GM12878 (cell line): ENCODE measurements around the gene CDC14A. TPM values are rescaled to one million over a fixed set of nuclear protein-coding genes. Genes with fewer than 3 reads are reported as not detected.

Source experiments
- ATAC-seq: fragments of 200-7000 bp; cut with Tn5 transposase; 3 replicates; pipeline ENCODE4 v1.9.1; 2020; ENCODE audit warnings: mild to moderate bottlenecking, moderate library complexity
- BruUV-seq: library from RNA; stranded (reverse); fragments of 400-500 nt; replicated peaks from 2 replicates; lab custom pipeline; 2021; lab: Mats Ljungman, UMichigan
- CTCF ChIA-PET: fragments of 300-600 bp; sonication (Branson Sonifier 250); formaldehyde crosslinking; extraction: SDS; loops from one replicate; lab custom pipeline; 2021; ENCODE audit warnings: inconsistent platforms; lab: Yijun Ruan, JAX
- POLR2A ChIA-PET: fragments of 350-600 bp; formaldehyde crosslinking; extraction: SDS; loops from one replicate; lab custom pipeline; 2021; ENCODE audit warnings: inconsistent platforms; lab: Charles Lee
- RAD21 ChIA-PET: fragments of 300-600 bp; sonication (Branson Sonifier 250); formaldehyde crosslinking; loops from one replicate; lab custom pipeline; 2023; ENCODE audit warnings: antibody characterized with exemption; ENCODE audit not compliant: unreplicated experiment; lab: Charles Lee
- SMC1A ChIA-PET: fragments of 300-600 bp; sonication (Branson Sonifier 250); formaldehyde crosslinking; loops from one replicate; lab custom pipeline; 2023; ENCODE audit not compliant: unreplicated experiment, uncharacterized antibody; lab: Charles Lee
- DNase-seq: peaks from one replicate; pipeline ENCODE4 v3.0.0-alpha.2; 2011; ENCODE audit warnings: low read depth, low spot score
- FAIRE-seq: peaks from 3 replicates; lab custom pipeline; 2011; peaks lifted over from hg19 to GRCh38; lab: Jason Lieb, UNC
- H2AFZ ChIP-seq: 2 replicates; pipeline ENCODE4 v1.6.0; 2011; ENCODE audit warnings: low read depth, low read length, control low read depth; ENCODE audit not compliant: control insufficient read depth
- H3K27ac ChIP-seq: 2 replicates; pipeline ENCODE4 v1.5.1; 2011; ENCODE audit warnings: control low read depth; ENCODE audit not compliant: control insufficient read depth, insufficient read depth
- H3K27me3 ChIP-seq, 2 experiments: replicated peaks in 1 of 2; 2 replicates each; pipeline versions ENCODE4 v1.6.0 to v1.6.1; 2011; ENCODE audit warnings: low read length in 1 of 2; ENCODE audit not compliant: control insufficient read depth in 2 of 2, insufficient read depth in 2 of 2
- H3K36me3 ChIP-seq, 2 experiments: 2 replicates each; pipeline ENCODE4 v1.5.1; 2011; ENCODE audit warnings: low read length in 1 of 2; ENCODE audit not compliant: control insufficient read depth in 2 of 2, insufficient read depth in 2 of 2
- H3K4me1 ChIP-seq: 2 replicates; pipeline ENCODE4 v1.6.1; 2011; ENCODE audit warnings: mild to moderate bottlenecking, low read length, moderate library complexity, mixed read lengths; ENCODE audit not compliant: control insufficient read depth, insufficient read depth
- H3K4me2 ChIP-seq: 2 replicates; pipeline ENCODE4 v1.6.0; 2011; ENCODE audit warnings: control low read depth; ENCODE audit not compliant: control insufficient read depth, insufficient read depth
- H3K4me3 ChIP-seq: fragments of 200-600 bp; sonication (generic); 2 replicates; pipeline ENCODE4 v1.5.1; 2016
- H3K79me2 ChIP-seq: 2 replicates; pipeline ENCODE4 v1.6.0; 2011; ENCODE audit warnings: low read length; ENCODE audit not compliant: control insufficient read depth, insufficient read depth
- H3K9ac ChIP-seq: 2 replicates; pipeline ENCODE4 v1.8.0; 2011; ENCODE audit warnings: low read length, control low read depth, mixed read lengths; ENCODE audit not compliant: control insufficient read depth, insufficient read depth
- H3K9me3 ChIP-seq: replicated peaks from 3 replicates; pipeline ENCODE4 v1.5.1; 2011; ENCODE audit warnings: mild to moderate bottlenecking, low read length; ENCODE audit not compliant: control insufficient read depth, insufficient read depth
- H4K20me1 ChIP-seq: 2 replicates; pipeline ENCODE4 v1.6.0; 2011; ENCODE audit not compliant: control insufficient read depth, insufficient read depth
- FOXK2 ChIP-seq: fragments of 450-650 bp; IDR thresholded peaks from 2 replicates; pipeline ENCODE4 v1.6.1; 2017; ENCODE audit warnings: mild to moderate bottlenecking, moderate library complexity
- FOXM1 ChIP-seq: IDR thresholded peaks from 2 replicates; pipeline ENCODE4 v1.6.1; 2012; ENCODE audit warnings: low read depth, mild to moderate bottlenecking, inconsistent platforms, low read length, moderate library complexity
- RUNX3 ChIP-seq: IDR thresholded peaks from 2 replicates; pipeline ENCODE4 v1.6.1; 2012; ENCODE audit warnings: low read length, inconsistent platforms
- SMAD1 ChIP-seq: fragments of 450-650 bp; IDR thresholded peaks from 2 replicates; pipeline ENCODE4 v1.6.1; 2018; ENCODE audit warnings: mild to moderate bottlenecking, low read depth; ENCODE audit not compliant: partially characterized antibody
- TCF12 ChIP-seq: IDR thresholded peaks from 2 replicates; pipeline ENCODE4 v1.6.1; 2011; ENCODE audit warnings: low read depth, mild to moderate bottlenecking, low read length
- ZSCAN29 ChIP-seq: fragments of 450-650 bp; IDR thresholded peaks from 2 replicates; pipeline ENCODE4 v1.6.1; 2017; ENCODE audit warnings: mild to moderate bottlenecking, moderate library complexity
- WGBS: methylation state at CpG from one replicate; pipeline ENCODE4 v1.1.6; 2016; ENCODE audit warnings: low lambda C conversion rate; ENCODE audit not compliant: insufficient replicate concordance, insufficient coverage; ENCODE audit errors: missing lambda C conversion rate; 5-methylcytosine and 5-hydroxymethylcytosine counted together
- in situ Hi-C: fragments of 300-500 bp; cut with MboI; formaldehyde crosslinking; loops from 9 replicates; pipeline ENCODE4 v1.14.3; 2018; ENCODE audit warnings: mixed read lengths
- intact Hi-C: fragments of 100-400 bp; cut with micrococcal nuclease; formaldehyde crosslinking; loops from one replicate; pipeline ENCODE4 v1.14.2; 2022; ENCODE audit not compliant: unreplicated experiment
- polyA plus RNA-seq, 11 experiments: library from polyadenylated mRNA; depleted of rRNA in 4 of 11; unstranded in 6 of 11; stranded (reverse) in 5 of 11; fragments of >200 nt; fragmentation: Nextera tagmentation in 4 of 11; fragmentation: Illumina TruSeq in 1 of 11; extraction: Ambion mirVana in 4 of 11; extraction: Trizol in 1 of 11; gene quantifications; 1 replicate in 1 of 11; 2 replicates in 10 of 11; pipeline versions ENCODE4 v1.2.1 to v1.2.3, GENCODE V29; 2011 to 2016; ENCODE audit warnings: inconsistent platforms in 2 of 11, missing spikeins in 2 of 11, low read depth in 1 of 11
- total RNA-seq, 4 experiments: library from RNA; depleted of rRNA in 3 of 4; stranded (reverse); fragments of >200 nt in 3 of 4; fragmentation: Illumina TruSeq in 1 of 4; extraction: Trizol in 1 of 4; gene quantifications; 2 replicates each; pipeline versions ENCODE4 v1.2.1 to v1.2.3, GENCODE V29; 2013 to 2021
- TF ChIP-seq, protein P1 (sequence below): IDR thresholded peaks from 2 replicates; pipeline ENCODE4 v1.6.1; 2011; ENCODE audit warnings: borderline replicate concordance, low read depth, mild to moderate bottlenecking, moderate library complexity, mixed read lengths, low read length; ENCODE audit not compliant: insufficient read depth; ENCODE audit errors: extremely low read length
- TF ChIP-seq, protein P2 (sequence below): fragments of 450-650 bp; IDR thresholded peaks from 2 replicates; pipeline ENCODE4 v1.6.1; 2017; ENCODE audit warnings: mild to moderate bottlenecking, low read depth, inconsistent platforms; ENCODE audit not compliant: poor library complexity, severe bottlenecking

Gene CDC14A
- total and polyA plus RNA-seq, 10 of the 15 experiments (the other 5 are each of a cell fraction or from before 2014, with no cell fraction given): 1.5 to 7.1 (median 5.5) TPM

DNA sequence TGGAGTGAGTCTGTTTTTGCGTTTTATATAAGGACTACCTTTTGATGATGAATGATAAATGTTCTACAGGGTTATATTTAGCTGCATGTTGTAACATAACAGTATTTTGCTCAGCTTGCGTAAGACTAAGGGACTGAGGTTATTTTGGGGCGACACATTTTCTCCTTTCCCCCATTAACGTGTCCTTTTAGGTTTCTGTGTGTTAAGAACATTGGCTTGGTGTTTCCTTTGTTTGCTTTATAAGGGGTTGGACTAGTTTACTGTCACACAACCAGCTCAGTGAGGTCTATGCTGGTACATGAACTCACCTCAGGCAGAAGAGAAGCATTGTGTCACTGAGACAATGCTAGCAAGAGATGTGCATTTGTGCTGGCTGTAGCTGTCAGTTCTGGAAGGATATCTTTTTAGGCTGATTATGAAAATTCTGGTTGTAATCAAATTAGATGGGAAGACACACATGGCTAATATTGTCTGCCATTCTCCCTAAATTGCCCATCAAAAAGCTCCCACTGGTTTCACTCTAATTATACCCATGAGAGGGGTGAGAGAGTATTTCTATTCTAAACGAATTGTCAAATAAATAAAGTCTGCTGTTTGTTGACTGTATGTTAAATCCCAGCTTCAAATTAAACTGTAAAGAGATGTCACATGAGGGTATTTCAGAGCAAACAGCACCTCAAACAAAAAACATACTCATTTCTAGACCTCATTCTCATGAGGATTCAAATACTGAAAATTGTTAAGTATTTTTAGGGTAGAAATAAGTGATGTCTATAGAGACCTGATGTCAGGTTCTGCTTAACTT lies 62.6 kb downstream of the CDC14A start:
- Histone ChIP-seq H3K79me2 (no peaks in the 10 kb centered on the region), H3K27me3 (no peaks in the 10 kb centered on the region)
- no TSS peak for BruUV-seq
- no peak for TF ChIP-seq SMAD1
- TF ChIP-seq RUNX3: peak; percentile 12; the same call in 1 of the 2 replicates
- TF ChIP-seq, all 136 proteins: peak for 1
- Histone ChIP-seq H3K9ac (no peak overlapping the region), H3K4me1 (peaks cover 8% of the 10 kb centered on the region), H3K36me3 (no peaks in the 10 kb centered on the region), H3K4me2 (no peak overlapping the region), H2AFZ (no peak overlapping the region), H3K27ac (no peak overlapping the region), H3K9me3 (no peaks in the 10 kb centered on the region), H3K4me3 (no peak overlapping the region), H4K20me1 (no peaks in the 10 kb centered on the region)
- SMC1A ChIA-PET: interaction anchor here (0.9 to 2.0 kb wide), 5 partner anchors 9 to 25 kb away, joined by 3 to 9 read pairs (median 4); no protein-coding TSS in a partner anchor
- 81% methylated on average over 5 of the region's 5 CpGs for WGBS
- CTCF ChIA-PET: interaction anchor here (0.6 to 2.9 kb wide), 4 partner anchors 9 to 54 kb away, joined by 3 to 22 read pairs (median 3); no protein-coding TSS in a partner anchor
- POLR2A ChIA-PET: interaction anchor here (0.6 to 1.5 kb wide), 3 partner anchors 8 to 88 kb away, joined by 3 to 4 read pairs (median 3); no protein-coding TSS in a partner anchor
- RAD21 ChIA-PET: interaction anchor here (0.7 kb wide), 1 partner anchor 136 kb away, joined by 3 read pairs; no protein-coding TSS in a partner anchor
- no peak for DNase-seq
- no peak; the same call in 1 of the 3 replicates for ATAC-seq
- peak; percentile 78 for FAIRE-seq
- in situ Hi-C loops (no loop called here), intact Hi-C loops (no loop called here)

DNA sequence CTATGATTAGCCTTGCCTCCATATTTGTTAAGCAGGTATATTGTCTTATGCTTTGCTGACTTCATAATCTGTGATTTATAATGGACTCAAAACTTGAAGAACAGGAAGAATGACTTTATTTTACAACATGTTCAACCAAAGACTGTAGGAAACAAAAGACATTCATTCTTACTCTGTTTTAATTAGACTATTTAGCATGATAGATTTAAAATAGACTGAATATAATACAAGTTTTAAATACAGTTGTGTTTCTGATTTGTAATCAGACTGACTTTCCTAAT lies 63.1 kb downstream of the CDC14A start:
- no TSS peak for BruUV-seq
- Histone ChIP-seq H3K79me2 (no peaks in the 10 kb centered on the region), H3K4me2 (no peak overlapping the region), H4K20me1 (no peaks in the 10 kb centered on the region), H3K36me3 (no peaks in the 10 kb centered on the region), H3K9me3 (no peaks in the 10 kb centered on the region), H3K27me3 (no peaks in the 10 kb centered on the region), H3K9ac (no peak overlapping the region), H3K27ac (no peak overlapping the region), H3K4me1 (peaks cover 8% of the 10 kb centered on the region), H3K4me3 (no peak overlapping the region), H2AFZ (no peak overlapping the region)
- TF ChIP-seq, protein P1, sequence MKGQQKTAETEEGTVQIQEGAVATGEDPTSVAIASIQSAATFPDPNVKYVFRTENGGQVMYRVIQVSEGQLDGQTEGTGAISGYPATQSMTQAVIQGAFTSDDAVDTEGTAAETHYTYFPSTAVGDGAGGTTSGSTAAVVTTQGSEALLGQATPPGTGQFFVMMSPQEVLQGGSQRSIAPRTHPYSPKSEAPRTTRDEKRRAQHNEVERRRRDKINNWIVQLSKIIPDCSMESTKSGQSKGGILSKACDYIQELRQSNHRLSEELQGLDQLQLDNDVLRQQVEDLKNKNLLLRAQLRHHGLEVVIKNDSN: no peak
- TF ChIP-seq ZSCAN29: no peak
- TF ChIP-seq, protein P2, sequence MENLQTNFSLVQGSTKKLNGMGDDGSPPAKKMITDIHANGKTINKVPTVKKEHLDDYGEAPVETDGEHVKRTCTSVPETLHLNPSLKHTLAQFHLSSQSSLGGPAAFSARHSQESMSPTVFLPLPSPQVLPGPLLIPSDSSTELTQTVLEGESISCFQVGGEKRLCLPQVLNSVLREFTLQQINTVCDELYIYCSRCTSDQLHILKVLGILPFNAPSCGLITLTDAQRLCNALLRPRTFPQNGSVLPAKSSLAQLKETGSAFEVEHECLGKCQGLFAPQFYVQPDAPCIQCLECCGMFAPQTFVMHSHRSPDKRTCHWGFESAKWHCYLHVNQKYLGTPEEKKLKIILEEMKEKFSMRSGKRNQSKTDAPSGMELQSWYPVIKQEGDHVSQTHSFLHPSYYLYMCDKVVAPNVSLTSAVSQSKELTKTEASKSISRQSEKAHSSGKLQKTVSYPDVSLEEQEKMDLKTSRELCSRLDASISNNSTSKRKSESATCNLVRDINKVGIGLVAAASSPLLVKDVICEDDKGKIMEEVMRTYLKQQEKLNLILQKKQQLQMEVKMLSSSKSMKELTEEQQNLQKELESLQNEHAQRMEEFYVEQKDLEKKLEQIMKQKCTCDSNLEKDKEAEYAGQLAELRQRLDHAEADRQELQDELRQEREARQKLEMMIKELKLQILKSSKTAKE: no peak
- no peak for TF ChIP-seq FOXM1
- no peak for TF ChIP-seq FOXK2
- no peak for TF ChIP-seq TCF12
- DNase-seq: no peak
- RAD21 ChIA-PET: no interaction called here
- no peak for ATAC-seq
- POLR2A ChIA-PET: interaction anchor here (1.5 kb wide), 1 partner anchor 19 kb away, joined by 3 read pairs; no protein-coding TSS in a partner anchor
- no peak for FAIRE-seq
- intact Hi-C loops: no loop called here
- in situ Hi-C loops: no loop called here
- CTCF ChIA-PET: interaction anchor here (0.6 to 2.9 kb wide), 2 partner anchors 9 to 55 kb away, joined by 3 to 22 read pairs; no protein-coding TSS in a partner anchor
- SMC1A ChIA-PET: interaction anchor here (0.9 to 1.9 kb wide), 4 partner anchors 9 to 19 kb away, joined by 3 to 9 read pairs (median 4); no protein-coding TSS in a partner anchor
